Measurements from ENCODE around the gene OTUD5. TPM values are rescaled to one million over a fixed set of nuclear protein-coding genes. Genes with fewer than 3 reads are reported as not detected.

Gene OTUD5
- total RNA-seq, 1 donor from 2014 or later: 48.8 TPM

DNA sequence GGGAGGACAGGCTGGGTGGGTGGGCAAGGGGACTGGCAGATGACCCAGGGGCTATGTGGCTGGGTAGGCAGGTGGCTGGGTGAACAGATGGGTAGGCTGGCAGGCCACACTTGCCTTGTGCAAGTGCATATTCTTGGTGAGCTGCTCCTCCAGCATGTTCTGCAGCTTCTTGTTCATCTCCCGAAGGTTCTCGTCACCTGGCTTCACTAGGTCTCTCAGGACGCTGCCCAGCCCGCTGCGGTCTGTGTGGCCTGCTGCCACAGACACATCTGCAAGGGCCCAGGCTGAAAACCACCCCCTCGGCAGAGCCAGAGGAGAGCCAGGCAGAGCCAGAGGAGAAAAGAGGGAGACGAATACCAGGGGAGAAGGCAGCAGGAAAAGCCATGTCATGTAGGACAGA lies 17.6 kb upstream of the OTUD5 start:
- peaks cover 5% of the 10 kb centered on the region for H3K4me1 Mint-ChIP-seq (ENCODE audit: unreplicated experiment)
- peaks cover 28% of the 10 kb centered on the region for H3K36me3 Mint-ChIP-seq (ENCODE audit: low read depth, unreplicated experiment)

DNA sequence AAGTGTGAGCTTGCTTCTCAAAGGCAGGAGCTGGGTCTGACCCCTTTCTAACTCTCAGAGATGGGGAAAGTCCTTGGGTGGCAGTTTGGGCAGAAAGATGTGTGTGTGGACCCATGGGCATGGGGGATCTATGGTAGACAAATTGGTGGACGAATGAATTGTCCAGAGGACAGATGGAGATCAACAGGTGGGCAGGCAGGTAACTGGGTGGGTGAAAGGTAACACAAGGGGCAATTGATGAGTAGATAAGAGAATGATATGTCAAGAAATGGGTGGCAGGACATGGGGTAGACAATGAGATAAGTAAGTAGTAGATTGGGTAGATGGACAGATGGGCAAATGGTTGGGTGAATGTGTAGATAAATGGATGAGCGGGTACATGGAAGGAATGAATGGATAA lies 17.2 kb upstream of the OTUD5 start:
- Mint-ChIP-seq H3K27me3 (ENCODE audit: unreplicated experiment) (peaks cover 8% of the 10 kb centered on the region), H3K36me3 (ENCODE audit: low read depth, unreplicated experiment) (peaks cover 26% of the 10 kb centered on the region), H3K4me3 (ENCODE audit: unreplicated experiment) (peak overlapping the region; percentile 48), H3K4me1 (ENCODE audit: unreplicated experiment) (peaks cover 5% of the 10 kb centered on the region), H3K27ac (ENCODE audit: unreplicated experiment) (peak overlapping the region; percentile 83), H3K9me3 (ENCODE audit: unreplicated experiment) (no peaks in the 10 kb centered on the region)
- TF ChIP-seq CTCF (IDR thresholded peaks at IDR 0.05; ENCODE audit: unreplicated experiment): no peak
- DNase-seq (ENCODE audit: low spot score): no peak

More for the DNA sequence above, 17.6 kb upstream of the OTUD5 start:
- TF ChIP-seq CTCF (IDR thresholded peaks at IDR 0.05; ENCODE audit: unreplicated experiment): no peak
- Mint-ChIP-seq H3K4me3 (ENCODE audit: unreplicated experiment) (no peak overlapping the region), H3K27ac (ENCODE audit: unreplicated experiment) (peak overlapping the region; percentile 83), H3K9me3 (ENCODE audit: unreplicated experiment) (no peaks in the 10 kb centered on the region), H3K27me3 (ENCODE audit: unreplicated experiment) (peaks cover 8% of the 10 kb centered on the region)
- no peak for DNase-seq (ENCODE audit: low spot score)

DNA sequence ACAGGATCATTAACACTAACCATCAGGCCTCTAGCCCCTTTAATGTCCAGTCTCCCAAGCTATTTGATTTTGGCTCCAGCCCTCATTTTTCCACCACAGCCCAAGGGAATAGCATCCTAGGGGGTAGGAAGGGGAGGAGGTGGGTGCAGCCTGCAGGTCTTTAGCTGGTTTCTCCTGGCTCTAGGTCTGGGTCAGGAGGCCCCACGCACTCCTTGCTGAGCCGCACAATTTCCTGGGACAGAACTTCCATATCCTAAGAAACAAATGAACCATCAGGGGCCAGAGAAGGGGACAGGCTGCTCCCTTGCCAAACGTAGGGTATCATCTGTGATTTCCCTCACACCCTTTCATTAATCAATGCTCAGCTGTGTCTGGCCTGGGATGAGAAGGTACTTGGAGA lies 16.6 kb upstream of the OTUD5 start:
- H3K27ac Mint-ChIP-seq (ENCODE audit: unreplicated experiment): no peak overlapping the region
- H3K9me3 Mint-ChIP-seq (ENCODE audit: unreplicated experiment): no peaks in the 10 kb centered on the region
- no peak for TF ChIP-seq CTCF (IDR thresholded peaks at IDR 0.05; ENCODE audit: unreplicated experiment)
- H3K27me3 Mint-ChIP-seq (ENCODE audit: unreplicated experiment): peaks cover 8% of the 10 kb centered on the region
- no peak for DNase-seq (ENCODE audit: low spot score)
- peaks cover 5% of the 10 kb centered on the region for H3K4me1 Mint-ChIP-seq (ENCODE audit: unreplicated experiment)
- no peak overlapping the region for H3K4me3 Mint-ChIP-seq (ENCODE audit: unreplicated experiment)
- peaks cover 26% of the 10 kb centered on the region for H3K36me3 Mint-ChIP-seq (ENCODE audit: low read depth, unreplicated experiment)

GRCh38 chrX:48972220-48973164 lies 15.1 kb upstream of the OTUD5 start:
- Mint-ChIP-seq H3K9me3 (ENCODE audit: unreplicated experiment) (no peaks in the 10 kb centered on the region), H3K36me3 (ENCODE audit: low read depth, unreplicated experiment) (peaks cover 19% of the 10 kb centered on the region), H3K4me3 (ENCODE audit: unreplicated experiment) (peak overlapping the region; percentile 71), H3K27me3 (ENCODE audit: unreplicated experiment) (peaks cover 8% of the 10 kb centered on the region), H3K27ac (ENCODE audit: unreplicated experiment) (peak overlapping the region; percentile 76), H3K4me1 (ENCODE audit: unreplicated experiment) (peaks cover 5% of the 10 kb centered on the region)
- peak; percentile 41 for DNase-seq (ENCODE audit: low spot score)
- no peak for TF ChIP-seq CTCF (IDR thresholded peaks at IDR 0.05; ENCODE audit: unreplicated experiment)

All from endothelial cell (in vitro differentiated cells).